GM21786 (cell line): ENCODE measurements around the gene IFIT1.
A peak's percentile ranks its signal among the peaks of the same experiment; 100 is the strongest.

Experiments used
- ATAC-seq: cut with Tn5 transposase; IDR thresholded peaks from one replicate; pipeline ENCODE4 v1.9.1; 2021; ENCODE audit not compliant: unreplicated experiment

Gene IFIT1

GRCh38 chr10:89391907-89392756, at the start of gene IFIT1:
TSS of gene IFIT1 (plus strand) at chr10:89392623. CDS start at chr10:89392713, 90 bp downstream.
- peak; percentile 89 for ATAC-seq

GRCh38 chr10:89343089-89343767, 49.2 kb upstream of the IFIT1 start:
- no peak for ATAC-seq

- no peak for ATAC-seq
Measured at GRCh38 chr10:89344156-89344555, 48.3 kb upstream of the IFIT1 start.

DNA sequence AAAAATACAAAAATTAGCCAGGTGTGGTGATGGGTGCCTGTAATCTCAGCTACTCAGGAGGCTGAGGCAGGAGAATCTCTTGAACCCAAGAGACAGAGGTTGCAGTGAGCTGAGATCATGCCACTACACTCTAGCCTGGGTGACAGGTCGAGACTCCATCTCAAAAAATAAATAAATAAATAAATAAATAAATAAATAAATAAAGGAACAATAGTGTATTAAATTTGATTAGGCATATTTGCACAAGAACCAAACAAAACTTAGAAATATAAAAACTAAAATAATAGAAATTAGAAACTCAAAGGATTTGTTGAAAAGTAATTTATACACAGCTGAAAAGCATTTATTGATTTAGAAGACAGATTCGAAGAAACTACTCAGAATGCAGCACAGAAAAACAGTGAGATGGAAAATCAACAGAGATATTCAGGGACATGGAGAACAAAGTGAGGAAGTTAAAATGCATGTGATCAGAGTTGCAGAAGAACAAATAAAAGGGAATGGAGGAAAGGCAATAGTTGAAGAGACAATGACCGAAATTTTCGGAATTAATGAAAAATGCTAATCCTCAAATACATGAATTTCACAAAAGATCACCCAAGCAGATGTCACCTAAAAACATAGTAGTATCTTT, 46.9 kb upstream of the IFIT1 start:
- ATAC-seq = no peak

- no peak for ATAC-seq
Measured at GRCh38 chr10:89346405-89347254, 45.8 kb upstream of the IFIT1 start.

DNA sequence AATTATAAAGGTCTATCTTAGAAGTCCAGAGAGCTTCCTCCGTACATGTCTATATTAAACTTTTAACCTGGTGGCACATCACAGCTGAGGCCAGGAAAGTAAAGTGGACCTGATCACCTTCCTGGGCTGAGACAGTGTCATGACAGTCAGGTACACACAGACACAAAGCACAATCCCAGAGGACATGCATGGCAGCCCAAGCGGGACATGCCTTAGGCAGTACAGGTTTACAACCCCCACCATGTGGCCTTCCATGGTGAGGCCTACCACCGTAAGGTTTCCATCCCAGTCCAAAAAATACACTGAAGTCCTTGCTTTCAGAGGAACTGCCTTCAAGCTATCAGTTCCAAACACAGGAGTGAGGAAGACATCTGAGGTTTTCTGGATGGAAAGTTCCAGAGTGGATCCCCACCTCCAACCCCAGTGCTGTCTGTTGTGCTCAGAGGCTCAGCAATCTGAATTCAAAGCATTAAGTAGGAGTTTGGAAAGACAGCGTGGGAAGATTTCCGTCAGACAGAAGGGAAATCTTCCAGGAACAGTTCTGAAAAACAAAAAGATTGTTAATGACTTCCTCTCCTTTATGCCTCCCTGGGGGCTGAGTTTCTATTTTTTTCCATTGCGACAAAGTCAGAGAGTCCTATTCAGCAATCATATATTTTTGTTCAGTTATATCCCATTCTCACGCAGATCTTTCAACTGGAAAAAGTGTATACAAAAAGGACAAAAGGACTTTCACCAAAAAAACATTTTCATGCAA, 44.5 kb upstream of the IFIT1 start:
- no peak for ATAC-seq

DNA sequence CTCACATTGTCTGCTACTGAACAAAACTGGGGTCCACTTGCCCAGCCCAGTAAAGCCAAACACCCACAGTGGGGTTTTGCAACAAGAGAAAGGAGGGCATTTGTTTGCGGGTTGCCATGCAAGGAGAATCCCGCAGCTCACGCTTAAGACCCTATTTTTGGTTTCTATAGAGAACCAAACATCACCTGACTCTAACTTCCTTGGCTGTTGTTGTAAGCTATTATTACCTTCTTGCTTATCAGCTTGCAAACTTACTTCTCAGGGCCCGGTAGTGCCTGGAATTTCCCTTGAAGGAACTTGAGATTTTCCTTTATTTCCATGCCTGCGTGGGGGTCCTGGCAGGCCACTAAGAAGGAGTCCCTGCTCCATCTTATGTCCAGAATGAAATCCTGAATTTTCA, 43.9 kb upstream of the IFIT1 start:
- no peak for ATAC-seq

- ATAC-seq = no peak
Measured at GRCh38 chr10:89348975-89349374, 43.4 kb upstream of the IFIT1 start.

DNA sequence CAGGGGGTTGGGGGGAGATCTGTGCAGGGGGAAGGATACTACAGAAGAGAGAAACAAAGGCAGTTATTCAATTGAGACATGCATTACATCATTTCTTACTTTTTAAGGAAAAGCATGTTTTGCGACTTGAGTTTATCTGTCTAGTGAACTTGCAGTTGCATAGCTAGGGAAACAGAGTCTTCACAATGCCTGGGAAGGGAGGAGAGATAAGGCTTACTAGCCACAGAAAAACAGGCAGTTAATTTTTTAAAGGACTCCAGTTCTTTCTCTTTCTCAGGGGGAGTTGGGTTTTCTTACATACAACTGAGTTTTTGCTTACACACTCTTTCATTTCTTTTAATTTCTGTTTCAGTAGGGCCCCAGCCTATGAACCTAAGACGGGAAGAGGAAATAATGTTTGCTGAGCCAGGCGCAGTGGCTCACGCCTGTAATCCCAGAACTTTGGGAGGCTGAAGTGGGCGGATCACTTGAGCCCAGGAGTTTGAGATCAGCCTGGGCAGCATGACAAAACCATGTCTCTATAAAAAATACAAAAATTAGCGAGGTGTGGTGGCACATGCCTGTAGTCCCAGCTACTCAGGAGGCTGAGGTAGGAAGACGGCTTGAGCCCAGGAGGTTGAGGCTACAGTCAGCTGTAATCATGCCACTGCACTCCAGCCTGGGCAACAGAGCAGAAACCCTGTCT, 41.6 kb upstream of the IFIT1 start:
- ATAC-seq = peak; percentile 30

DNA sequence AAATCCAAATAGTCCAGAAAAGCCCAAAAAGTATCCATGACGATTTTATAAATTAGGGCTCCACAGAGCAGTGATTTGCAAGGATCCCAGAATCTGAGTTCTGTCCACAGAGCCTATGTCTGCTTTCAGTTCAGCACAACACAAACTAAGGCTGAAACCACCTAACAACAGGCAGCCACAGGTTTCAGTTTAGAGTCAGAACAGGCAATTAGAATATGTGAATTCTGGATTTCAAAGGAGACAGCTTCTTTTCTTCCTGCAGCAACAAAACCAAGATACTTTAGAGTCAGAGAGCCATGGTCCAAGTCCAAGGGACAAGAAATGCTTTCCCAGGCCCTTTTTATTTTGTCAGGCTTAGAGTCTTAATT, 41.0 kb upstream of the IFIT1 start:
- ATAC-seq = peak; percentile 76

DNA sequence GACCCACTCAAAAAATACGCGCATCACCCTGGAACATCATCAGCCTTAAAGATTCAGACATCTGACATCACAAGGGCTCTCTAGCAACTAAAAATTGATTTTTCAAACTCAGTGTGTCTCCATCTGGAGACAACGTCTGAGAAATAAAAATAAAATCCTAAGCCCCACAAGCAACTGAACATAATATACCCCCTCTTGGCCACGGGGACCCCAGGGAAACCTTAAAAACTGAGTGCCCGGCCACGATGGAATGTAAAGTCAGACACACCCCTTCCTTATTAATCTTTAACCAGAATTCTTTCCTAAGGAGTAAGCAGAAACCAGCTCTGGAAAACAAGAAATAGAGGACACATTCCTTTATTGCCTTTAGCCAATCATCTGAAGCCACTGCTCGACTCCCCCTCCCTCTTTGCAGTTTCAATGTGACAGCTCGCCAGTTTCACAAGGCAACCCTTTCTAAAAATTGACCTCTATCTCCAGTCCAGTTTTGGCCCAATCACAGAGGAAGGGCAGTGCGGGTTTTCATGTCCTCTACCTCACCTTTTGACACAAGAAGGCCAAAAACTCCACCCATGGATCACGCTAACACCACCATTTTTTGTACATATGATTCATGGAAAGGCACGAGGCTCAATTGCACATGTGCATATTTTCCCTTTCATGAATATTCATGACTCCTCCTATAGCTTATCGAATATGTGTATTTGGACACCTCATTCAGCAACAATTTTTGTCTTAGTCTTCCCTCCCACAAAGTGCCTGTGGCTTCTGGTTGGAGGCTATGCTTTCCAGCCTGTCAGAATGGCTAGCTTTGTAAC, 40.4 kb upstream of the IFIT1 start:
- ATAC-seq = peak; percentile 41

GRCh38 chr10:89352802-89353201, 39.6 kb upstream of the IFIT1 start:
- ATAC-seq = no peak

DNA sequence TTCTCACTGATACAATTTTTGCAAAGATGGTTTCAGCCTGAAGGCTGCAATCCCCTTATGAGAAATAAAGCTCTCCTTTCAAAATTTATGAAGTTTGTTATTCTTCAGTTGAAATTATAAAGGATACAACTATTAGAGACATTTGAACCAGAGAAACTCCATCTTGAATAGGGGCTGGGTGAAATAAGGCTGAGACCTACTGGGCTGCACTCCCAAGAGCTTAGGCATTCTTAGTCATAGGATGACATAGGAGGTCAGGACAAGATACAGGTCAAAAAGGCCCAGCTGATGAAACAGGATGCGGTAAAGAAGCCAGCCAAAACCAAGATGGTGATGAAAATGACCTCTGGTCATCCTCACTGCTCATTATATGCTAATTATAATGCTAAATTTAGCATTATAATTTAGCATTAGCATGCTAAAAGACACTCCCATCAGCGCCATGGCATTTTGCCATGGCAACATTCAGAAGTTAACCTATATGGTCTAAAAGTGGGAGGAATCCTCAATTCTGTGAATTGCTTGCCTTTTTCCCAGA, 37.0 kb upstream of the IFIT1 start:
- no peak for ATAC-seq

GRCh38 chr10:89357096-89357495, 35.3 kb upstream of the IFIT1 start:
- ATAC-seq = no peak

- ATAC-seq = no peak
Measured at GRCh38 chr10:89357975-89358374, 34.4 kb upstream of the IFIT1 start.

DNA sequence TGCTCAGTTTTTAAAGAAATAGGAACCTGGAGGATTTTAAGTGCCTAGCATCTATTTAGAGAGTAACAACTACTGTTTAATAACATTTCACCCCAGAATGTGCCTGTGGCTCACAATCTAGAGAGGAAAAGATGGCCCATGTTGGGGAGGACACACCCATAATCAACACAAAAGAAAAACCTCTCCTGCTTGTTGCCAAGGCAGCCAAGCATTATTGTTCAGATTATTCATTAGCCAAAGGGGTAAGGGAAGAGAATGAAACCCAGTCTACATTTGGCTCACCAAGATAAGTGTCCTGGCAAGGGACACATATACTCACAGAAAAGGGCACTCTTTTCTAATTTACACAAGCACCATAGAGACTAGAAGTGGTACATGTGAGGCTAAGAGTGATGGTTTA, 32.3 kb upstream of the IFIT1 start:
- no peak for ATAC-seq

DNA sequence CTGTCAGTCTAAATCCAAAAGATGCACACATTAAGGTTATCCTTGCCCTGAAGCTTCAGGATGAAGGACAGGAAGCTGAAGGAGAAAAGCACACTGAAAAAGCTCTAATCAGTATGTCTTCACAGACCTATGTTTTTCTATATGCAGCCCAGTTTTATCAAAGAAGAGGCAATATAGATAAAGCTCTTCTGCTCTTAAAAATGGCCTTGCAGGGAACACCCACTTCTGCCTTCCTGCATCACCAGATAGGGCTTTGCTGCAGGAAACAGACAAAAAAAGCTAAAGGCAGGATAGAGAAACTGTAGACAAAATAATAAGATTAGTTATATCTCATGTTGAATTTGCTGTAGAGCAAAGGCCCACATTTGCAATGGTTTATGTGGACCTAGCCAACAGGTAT, 29.5 kb upstream of the IFIT1 start:
- no peak for ATAC-seq

- peak; percentile 34 for ATAC-seq
Measured at GRCh38 chr10:89363729-89364442, 28.5 kb upstream of the IFIT1 start.
